ENCODE data around the gene NOL4L.

- TF ChIP-seq POLR2A (IDR thresholded peaks at IDR 0.05) (no peak), CTCF (IDR thresholded peaks at IDR 0.05 in 8 of 11, conservative IDR thresholded peaks at IDR 0.05 in 3 of 11) (no peak)
Measured at GRCh38 chr20:32586291-32586690, 1.2 kb upstream of the NOL4L start.
